Right hindlimb (tissue), 1 donor: Measurements from ENCODE around the gene INVS.
"Not testable (repeated sequence)": the region's sequence is repeated elsewhere in the genome, so short reads cannot be mapped to it uniquely, and the experiment has no call there.

Experiments used
- DNase-seq: peaks from one replicate; pipeline ENCODE4 v3.0.0-alpha.2; 2018

INVS gene

DNA sequence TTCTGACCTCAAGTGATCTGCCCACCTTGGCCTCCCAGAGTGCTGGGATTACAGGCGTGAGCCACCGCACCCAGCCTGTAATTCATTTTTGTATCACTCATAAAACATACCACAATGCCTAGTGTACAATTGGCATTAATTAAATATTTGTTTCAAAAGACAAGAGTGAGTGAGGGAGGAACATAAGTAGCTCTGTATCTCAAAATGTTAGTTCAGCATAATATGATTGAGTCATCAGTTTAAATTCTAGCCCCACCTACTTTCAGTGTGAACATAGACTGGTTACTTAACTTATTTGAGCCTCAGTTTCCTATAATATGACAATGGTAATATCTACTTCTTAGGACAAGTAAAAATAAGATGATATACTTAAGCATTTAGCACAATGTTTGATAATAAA is 26.9 kb downstream of the INVS start:
- no peak for DNase-seq

DNA sequence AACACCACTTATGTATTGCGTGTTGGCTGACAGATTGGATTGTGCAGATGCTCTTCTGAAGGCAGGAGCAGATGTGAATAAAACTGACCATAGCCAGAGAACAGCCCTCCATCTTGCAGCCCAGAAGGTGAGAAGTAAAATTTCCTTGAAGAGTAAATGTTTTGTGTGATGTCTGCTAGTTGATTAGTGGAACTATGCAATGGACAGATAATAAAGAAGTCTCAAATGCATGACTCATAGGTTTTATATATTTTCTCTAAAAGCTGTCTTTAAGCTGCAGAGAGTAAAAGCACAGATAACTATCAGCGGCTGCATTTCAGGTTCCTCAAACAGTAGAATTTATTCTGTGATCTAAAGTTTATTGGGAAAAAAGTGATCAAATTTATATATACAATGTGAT is 27.4 kb downstream of the INVS start:
- no peak for DNase-seq

DNA sequence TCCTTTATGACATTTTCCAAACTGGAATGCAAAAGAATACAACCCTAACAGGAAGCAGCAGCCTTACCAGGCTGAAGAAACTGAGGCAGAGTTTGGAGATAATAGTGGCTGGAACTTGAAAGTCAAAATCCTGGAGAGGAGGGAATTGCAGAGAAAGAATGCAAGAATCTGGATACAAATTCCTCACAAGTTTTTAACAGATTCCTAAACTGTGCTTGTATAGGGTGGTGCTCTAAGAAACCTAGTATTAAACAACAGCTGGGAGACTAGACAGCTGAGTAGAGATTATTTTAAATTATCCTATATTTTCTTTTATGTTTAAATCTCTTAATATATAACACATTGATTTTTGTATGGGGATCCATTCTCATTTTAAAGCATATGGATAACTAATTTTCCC is 30.7 kb downstream of the INVS start:
- DNase-seq = no peak

DNA sequence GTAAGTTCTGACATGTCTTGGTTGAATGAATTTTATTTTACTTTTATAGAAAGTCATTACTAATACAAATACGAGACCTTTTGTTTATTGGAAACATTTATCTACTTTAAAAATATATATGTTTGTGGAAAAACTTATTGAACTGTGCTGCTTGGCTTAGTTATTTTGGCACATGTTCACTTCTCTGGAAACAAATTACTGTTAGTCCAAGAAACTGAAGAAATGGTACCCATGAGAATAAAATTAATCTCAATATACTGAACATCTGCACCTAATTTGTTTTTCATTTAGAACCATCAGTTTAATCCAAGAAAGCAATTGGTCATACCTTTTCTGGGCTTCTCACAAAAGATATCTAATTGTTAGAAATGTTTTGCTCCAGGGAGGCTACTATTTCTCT is 32.2 kb downstream of the INVS start:
- DNase-seq = no peak

DNA sequence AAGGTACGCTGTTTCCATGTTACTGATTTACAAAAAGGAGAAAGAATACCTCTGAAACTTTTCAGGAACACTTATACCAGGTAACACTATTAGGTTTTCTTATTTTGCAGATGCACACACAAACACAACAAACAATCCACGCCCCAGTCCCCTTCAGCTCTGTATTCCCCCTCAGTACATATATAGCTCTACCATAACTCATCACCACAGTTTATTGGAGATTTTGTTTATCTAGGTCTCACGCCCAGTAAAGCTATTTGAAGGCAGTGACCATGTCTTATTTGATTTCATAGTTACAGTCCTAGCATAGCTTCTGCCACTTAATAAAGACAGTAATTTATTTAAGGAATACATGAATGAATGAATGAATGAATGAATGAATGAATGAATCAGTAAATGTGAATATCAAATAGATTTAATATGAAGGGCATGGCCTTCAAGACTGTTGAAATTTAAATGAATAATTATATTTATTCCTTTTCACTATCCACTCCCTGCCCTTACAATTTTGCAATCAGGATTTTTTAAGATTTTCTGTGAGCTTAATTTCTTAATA is 32.9 kb downstream of the INVS start:
- DNase-seq = no peak

DNA sequence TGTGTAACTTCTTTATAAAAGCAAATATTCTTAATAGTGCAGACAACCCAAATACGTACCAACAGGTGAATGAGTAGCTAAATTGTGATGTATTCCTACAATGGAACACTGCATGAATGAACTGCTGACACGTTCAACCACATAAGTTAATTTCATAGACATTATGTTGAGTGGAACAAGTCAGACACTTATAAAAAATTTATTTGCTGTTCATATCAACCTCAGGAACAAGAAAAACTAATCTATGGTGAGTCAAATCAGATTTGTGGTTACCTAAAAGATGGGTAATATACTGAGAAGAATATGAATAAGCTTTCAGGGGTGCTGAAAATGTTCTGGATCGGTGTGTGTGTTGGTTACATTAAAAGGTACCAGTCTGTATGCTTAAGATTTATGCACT is 35.7 kb downstream of the INVS start:
- DNase-seq = no peak

DNA sequence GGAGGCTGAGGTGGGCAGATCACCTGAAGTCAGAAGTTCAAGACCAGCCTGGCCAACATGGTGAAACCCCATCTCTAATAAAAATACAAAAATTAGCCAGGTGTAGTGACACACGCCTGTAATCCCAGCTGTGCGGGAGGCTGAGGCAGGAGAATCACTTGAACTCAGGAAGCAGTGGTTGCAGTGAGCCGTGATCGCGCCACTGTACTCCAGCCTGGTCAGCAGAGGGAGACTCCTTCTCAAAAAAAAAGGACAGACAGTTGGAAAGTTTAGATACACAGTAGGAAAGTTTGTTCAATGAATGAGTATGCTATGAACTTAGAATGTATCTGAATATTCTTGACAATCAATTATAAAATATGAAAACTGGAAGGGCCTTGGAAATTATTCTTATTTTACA is 37.8 kb downstream of the INVS start:
- DNase-seq = not testable (repeated sequence)

DNA sequence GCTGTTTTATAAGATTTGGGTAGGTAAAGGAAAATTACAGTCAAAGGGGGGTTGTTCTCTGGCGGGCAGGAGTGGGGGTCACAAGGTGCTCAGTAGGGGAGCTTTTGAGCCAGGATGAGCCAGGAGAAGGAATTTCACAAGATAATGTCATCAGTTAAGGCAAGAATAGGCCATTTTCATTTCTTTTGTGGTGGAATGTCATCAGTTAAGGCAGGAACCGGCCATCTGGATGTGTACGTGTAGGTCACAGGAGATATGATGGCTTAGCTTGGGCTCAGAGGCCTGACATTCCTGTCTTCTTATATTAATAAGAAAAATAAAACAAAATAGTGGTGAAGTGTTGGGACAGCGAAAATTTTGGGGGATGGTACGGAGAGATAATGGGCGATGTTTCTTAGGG is 41.3 kb downstream of the INVS start:
- not testable (repeated sequence) for DNase-seq

DNA sequence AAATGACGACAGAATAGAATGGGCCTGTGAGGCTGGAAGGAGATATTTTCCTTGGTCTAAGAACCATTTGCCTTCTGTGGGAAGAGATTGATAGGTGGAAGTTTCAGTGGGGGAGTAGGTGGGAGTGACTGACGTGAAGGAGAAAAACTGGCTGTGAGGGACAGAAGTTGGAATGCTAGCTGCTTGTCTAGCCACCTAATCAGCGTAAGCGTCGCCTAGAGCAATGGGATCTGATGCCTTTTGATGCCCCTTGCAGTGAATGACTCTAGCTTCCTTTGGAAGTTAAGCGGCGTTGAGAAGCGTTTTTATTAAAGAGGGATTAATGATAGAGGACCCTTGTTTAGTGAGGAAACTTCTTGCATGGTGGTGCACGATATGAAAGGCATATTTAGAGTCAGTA is 42.8 kb downstream of the INVS start:
- not testable (repeated sequence) for DNase-seq

DNA sequence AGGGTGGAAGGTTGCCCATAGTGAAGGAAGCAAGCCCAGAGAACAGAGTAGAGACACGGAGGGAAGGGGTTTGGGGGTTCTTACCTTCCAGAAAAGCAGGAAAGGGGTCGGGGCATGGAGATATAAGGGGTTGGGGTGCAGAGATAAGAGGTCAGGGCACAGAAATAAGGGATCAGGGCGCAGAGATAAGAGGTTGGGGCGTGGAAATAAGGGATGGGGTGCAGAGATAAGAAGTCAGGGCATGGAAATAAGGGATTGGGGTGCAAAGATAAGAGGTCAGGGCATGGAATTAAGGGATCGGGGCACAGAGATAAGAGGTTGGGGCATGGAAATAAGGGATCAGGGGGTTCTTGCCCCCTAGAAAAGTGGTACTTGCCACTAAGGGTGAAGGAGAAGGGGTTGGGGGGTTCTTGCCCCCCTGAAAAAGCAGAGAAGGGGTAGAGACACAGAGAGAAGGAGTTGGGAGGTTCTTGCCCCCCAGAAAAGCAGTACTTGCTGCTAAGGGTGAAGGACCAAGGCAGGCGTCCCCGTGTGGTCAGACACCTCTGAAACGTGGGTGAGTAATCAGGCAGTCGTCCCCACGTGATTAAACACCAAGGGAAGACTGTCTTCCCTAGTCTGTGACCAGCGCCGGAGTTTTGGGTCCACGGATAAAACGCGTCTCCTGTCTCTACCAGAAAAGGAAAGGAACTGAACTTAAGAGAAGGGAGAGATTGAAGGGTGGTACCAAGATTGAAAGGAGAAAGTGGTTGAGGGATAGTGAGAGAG is 46.3 kb downstream of the INVS start:
- DNase-seq = not testable (repeated sequence)

DNA sequence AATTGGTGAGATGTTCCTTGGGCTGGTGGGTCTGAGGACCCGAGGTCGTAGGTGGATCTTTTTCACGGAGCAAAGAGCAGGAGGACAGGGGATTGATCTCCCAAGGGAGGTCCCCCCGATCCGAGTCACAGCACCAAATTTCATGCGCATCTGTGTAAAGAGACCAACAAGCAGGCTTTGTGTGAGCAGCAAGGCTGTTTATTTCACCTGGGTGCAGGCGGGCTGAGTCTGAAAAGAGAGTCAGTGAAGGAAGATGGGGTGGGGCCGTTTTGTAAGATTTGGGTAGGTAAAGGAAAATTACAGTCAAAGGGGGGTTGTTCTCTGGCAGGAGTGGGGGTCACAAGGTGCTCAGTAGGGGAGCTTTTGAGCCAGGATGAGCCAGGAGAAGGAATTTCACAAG is 46.9 kb downstream of the INVS start:
- not testable (repeated sequence) for DNase-seq

DNA sequence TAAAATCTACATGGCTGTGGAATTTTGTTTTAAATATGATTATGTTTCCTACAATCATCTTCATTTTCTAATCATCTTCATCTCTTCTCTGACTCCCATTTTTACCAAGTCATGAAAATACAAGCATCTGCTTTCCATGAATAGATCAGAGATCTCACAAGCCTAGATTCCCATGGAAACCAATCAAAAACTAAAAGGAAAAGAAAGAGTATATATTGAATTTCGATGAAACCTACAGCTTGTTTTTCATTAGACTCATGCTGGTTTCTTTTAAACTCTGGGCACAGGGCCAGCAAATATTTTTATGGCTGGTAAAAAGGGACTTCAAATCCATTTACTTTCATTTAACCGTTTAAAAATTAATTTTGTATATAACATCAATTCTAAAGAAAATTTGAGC is 51.2 kb downstream of the INVS start:
- peak; percentile 20 for DNase-seq

DNA sequence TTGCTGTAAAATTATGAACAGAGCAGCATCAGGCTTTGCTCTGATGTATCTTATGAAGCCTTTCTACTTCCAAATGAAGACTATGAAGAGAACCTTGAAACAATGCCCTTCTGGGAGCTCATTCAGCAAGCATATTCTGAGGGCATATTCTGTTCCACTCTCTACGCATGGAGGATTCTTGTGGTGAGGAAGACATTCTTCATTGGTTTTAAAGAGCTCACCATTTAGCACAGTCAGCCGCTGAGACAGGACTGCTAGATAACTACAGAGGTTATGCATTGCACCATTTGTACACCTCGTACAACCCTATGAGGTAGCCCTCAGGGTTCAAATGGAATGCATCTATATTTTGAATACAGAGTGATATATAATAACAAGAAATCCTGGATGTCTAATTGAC is 61.0 kb downstream of the INVS start:
- DNase-seq = no peak

DNA sequence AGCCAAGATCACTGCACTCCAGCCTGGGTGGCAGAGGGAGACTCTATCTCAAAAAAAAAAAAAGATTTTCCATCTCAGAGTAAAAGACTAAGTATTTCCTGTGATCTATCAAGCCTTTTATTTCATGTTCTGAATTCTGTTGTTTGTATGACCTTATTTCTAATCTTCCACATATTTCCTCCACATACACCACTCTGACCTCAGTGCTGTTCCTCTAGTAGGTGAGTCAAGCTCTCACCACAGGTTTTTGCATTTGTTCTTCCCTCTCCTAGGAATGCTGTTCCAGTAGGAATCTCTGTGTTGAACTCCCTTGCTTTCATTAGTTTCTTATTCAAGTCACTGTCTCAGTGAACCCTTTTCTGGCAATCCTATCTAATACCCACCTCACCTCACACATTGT is 68.1 kb downstream of the INVS start:
- no peak for DNase-seq

DNA sequence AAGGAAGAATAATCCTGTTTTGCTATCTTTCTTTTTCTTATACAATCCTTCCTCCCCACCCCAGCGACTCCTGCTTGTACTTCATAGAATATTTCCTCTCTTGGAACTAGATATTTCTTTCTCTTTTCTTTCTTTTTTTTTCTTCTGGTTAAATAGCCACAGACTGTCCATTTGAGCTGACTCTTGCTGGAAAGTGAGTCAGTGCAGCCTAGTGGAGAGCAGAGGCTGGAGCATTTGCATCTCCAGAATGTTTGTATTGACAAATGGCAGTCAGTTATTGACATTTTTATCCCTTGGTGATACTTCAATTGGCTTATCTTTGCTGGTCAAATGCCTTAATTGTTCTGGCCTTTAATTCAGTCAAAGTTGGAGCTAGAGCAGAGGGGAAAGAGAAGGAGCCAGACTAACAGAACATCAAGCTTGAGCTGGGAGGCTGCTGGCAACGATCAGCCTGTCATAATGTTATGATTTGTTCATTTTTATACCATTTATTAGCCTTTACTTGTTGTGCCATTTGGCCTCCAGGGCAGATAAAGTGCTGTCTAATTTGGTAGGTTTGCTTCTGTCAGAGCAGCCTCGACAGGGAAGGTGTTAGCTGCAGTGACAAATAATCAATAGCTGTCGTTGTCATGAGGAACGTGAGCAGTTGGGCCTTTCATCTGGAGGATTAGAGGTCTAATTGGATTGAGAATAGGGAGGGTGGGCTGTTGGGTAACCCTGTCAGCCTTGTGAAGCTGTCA is 69.0 kb downstream of the INVS start:
- DNase-seq = no peak

DNA sequence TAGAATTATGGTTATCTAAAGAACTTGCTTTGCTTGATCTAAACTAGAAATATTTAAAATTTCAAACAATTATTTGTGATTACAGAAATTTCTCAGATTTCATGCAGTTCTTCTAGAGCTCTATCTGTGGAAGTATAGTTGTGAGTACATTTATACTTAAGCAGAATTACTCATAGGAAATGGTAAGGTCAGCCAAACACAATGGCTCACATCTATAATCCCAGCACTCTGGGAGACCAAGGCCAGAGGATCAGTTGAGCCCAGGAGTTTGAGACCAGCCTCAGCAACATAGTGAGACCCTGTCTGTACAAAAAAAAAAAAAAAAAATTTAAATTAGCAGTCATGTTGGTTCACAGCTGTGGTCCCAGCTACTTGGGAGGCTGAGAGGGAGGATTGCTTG is 71.0 kb downstream of the INVS start:
- no peak for DNase-seq

DNA sequence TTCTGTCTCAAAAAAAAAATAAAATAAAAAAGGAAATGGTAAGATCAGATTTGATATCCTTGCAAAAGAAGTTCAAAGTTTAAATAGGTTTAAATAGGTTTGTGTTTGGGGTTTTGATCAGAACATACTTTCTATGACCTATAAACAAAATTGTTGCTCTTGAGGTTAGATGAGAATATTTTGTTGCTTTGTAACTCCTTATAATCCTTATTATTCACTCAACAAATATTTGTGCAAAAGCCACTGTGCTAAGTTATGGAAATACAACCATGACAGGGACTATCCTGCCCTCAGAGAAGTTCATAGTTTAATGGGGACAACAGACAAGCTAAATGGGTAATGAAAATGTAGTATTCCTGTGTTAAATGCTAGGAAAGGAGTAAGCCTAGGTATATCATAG is 71.5 kb downstream of the INVS start:
- DNase-seq = no peak

DNA sequence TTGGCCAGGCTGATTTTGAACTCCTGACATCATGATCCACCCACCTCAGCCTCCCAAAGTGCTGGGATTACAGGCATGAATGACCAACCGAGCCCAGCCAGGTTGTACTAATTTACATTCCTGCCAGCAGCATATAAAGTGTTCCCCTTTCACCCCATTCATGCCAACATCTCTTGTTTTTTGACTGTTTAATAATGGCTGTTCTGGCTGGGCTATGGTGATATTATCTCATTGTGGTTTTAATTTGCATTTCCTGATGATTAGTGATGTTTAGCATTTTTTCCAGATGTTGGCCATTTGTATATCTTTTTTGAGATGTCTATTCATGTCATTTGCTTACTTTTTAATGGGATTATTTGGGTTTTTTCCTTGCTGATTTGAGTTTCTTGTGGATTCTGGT is 87.3 kb downstream of the INVS start:
- DNase-seq = no peak

DNA sequence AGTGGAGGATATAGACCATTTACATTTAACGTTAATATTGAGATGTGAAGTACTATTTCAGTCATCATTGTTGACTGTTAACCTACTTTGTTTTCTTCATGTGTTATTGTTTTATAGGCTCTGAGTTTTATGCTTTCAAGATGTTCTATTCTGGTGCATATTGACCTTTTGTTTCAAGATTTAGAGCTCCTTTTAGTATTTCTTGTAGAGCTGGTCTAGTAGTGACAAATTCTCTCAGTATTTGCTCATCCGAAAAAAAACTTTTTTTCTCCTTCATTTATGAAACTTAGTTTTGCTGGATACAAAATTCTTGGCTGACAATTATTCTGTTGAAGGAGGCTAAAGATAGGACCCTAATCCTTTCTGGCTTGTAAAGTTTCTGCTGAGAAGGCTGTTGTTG is 91.3 kb downstream of the INVS start:
- no peak for DNase-seq

DNA sequence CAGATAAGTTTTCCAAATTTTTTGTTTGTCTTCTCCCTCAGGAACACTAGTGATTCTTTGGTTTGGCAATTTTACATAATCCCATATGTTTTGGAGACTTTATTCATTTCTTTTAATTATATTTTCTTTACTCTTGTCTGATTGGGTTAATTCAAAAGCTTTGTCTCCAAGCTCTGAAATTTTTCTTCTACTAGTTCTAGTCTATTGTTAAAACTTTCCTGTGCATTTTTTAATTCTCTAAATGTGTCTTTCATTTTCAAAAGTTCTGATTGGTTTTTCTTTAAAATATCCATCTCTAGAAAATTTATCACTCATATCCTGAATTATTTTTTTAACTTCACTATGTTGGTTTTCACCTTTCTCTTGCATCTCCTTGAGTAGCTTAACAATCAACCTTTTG is 92.2 kb downstream of the INVS start:
- DNase-seq = no peak

DNA sequence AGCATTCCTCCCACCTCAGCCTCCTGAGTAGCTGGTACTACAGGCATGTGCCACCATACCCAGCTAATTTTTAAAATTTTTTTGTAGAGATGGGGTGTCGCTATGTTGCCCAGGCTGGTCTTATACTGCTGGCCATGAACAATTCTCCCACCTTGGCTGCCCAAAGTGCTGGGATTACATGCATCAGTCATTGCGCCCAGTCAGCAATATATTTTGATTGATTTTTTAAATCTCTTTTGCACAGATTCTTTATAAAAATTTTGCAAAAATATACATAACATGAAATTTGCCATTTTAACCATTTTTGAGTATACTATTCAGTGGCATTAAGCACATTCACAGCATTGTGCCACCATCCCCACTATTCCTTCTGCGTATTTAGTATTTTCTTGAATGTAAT is 94.0 kb downstream of the INVS start:
- DNase-seq = no peak

DNA sequence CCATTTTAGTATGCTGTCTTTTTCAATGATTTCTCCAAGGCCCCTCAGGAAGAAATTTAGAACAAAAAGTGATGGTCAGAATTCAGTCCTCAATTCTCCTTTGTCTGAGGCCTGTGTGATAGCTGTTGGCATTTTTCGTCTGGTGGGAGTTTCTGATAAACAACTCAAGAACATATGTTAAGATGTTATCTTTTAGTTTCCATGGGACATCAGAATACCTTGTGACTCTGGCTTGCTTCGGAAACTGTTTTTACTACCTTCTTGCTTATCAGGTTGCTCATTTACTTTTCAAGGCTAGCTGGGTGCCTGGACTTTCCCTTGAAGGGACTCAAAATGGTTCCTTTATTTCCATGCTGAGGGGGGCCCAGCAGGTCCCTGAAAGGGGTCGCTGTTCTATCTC is 97.2 kb downstream of the INVS start:
- no peak for DNase-seq

DNA sequence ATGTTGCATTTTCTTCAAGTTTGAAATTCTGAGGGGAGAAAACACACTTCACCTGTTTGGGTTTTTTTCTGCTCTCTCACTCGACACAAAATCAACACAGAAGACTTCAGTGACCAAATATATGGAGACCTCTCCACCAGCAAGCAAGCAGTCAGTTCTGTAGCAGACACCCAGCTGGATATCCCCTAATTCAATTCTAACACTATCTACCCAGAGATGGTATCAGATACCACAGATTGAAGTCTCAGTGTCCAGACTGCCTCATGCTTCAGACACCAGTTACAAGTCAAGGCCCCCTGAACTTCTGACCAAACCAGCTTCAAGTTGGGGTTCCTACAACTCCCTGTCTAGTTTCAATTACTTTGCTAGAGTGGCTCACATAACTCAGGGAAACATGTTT is 97.8 kb downstream of the INVS start:
- DNase-seq = no peak

DNA sequence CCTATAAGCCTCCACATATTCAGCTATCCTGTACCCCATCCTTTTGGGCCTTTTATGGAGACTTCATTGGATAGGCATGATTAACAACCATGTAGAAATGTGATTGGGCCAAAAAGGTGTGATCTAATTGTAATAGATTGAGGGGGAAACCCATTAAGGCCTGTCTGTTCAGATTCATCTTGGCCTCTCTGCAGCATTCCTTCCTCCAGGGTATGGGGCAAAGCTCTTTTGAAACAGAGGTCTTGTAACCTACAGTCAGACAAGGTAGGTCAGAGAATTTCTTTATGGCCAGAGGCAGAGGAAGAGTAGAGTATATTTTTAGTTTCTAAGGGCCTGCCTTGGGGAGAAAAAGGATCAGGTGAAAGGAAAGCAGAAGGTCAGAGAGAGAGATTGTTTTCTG is 98.5 kb downstream of the INVS start:
- no peak for DNase-seq
